BLaER1 (cell line): ENCODE results near the gene LSAMP.
"Not testable (repeated sequence)": the region's sequence is repeated elsewhere in the genome, so short reads cannot be mapped to it uniquely, and the experiment has no call there.

Experiments used
- H3K27ac ChIP-seq: shearing (Covaris generic); formaldehyde crosslinking; 2 replicates; pipeline ENCODE4 v1.8.1; 2022
- H3K27me3 ChIP-seq: shearing (Covaris generic); formaldehyde crosslinking; 2 replicates; pipeline ENCODE4 v1.8.1; 2022
- H3K36me3 ChIP-seq: shearing (Covaris generic); formaldehyde crosslinking; 2 replicates; pipeline ENCODE4 v1.8.1; 2022
- H3K4me1 ChIP-seq: shearing (Covaris generic); formaldehyde crosslinking; 2 replicates; pipeline ENCODE4 v1.8.1; 2022
- H3K4me2 ChIP-seq: shearing (Covaris generic); formaldehyde crosslinking; 2 replicates; pipeline ENCODE4 v1.8.1; 2022
- H3K4me3 ChIP-seq: shearing (Covaris generic); formaldehyde crosslinking; 2 replicates; pipeline ENCODE4 v1.8.1; 2022
- H3K9ac ChIP-seq: shearing (Covaris generic); formaldehyde crosslinking; 2 replicates; pipeline ENCODE4 v1.8.1; 2022
- H3K9me3 ChIP-seq: shearing (Covaris generic); formaldehyde crosslinking; 2 replicates; pipeline ENCODE4 v1.8.1; 2022
- H4K20me1 ChIP-seq: shearing (Covaris generic); formaldehyde crosslinking; 2 replicates; pipeline ENCODE4 v1.8.1; 2022
- Cebpa-rat ChIP-seq: shearing (Covaris generic); IDR thresholded peaks from 2 replicates; pipeline ENCODE4 v1.8.1; 2022

The LSAMP gene

GRCh38 chr3:115758076-115758763 is 687.1 kb downstream of the LSAMP start:
- H3K9me3 ChIP-seq = no peaks in the 10 kb centered on the region
- no peaks in the 10 kb centered on the region for H3K4me1 ChIP-seq
- TF ChIP-seq Cebpa-rat = no peak
- no peak overlapping the region for H3K4me3 ChIP-seq
- H3K4me2 ChIP-seq = no peak overlapping the region
- no peak overlapping the region for H3K9ac ChIP-seq
- H3K36me3 ChIP-seq = no peaks in the 10 kb centered on the region
- H4K20me1 ChIP-seq = no peaks in the 10 kb centered on the region
- H3K27ac ChIP-seq = no peak overlapping the region
- no peaks in the 10 kb centered on the region for H3K27me3 ChIP-seq

GRCh38 chr3:115752978-115753377 is 692.3 kb downstream of the LSAMP start:
- H3K36me3 ChIP-seq, H4K20me1 ChIP-seq, H3K4me3 ChIP-seq, H3K27ac ChIP-seq, H3K4me1 ChIP-seq, H3K9ac ChIP-seq, H3K27me3 ChIP-seq, H3K4me2 ChIP-seq, H3K9me3 ChIP-seq: not testable (repeated sequence)
